GM19324 (cell line): ENCODE data around the gene LSG1.

Source experiments
- ATAC-seq: cut with Tn5 transposase; IDR thresholded peaks from one replicate; pipeline ENCODE4 v1.9.1; 2021; ENCODE audit warnings: mild to moderate bottlenecking, moderate library complexity; ENCODE audit not compliant: unreplicated experiment, low FRiP score

LSG1 gene

DNA sequence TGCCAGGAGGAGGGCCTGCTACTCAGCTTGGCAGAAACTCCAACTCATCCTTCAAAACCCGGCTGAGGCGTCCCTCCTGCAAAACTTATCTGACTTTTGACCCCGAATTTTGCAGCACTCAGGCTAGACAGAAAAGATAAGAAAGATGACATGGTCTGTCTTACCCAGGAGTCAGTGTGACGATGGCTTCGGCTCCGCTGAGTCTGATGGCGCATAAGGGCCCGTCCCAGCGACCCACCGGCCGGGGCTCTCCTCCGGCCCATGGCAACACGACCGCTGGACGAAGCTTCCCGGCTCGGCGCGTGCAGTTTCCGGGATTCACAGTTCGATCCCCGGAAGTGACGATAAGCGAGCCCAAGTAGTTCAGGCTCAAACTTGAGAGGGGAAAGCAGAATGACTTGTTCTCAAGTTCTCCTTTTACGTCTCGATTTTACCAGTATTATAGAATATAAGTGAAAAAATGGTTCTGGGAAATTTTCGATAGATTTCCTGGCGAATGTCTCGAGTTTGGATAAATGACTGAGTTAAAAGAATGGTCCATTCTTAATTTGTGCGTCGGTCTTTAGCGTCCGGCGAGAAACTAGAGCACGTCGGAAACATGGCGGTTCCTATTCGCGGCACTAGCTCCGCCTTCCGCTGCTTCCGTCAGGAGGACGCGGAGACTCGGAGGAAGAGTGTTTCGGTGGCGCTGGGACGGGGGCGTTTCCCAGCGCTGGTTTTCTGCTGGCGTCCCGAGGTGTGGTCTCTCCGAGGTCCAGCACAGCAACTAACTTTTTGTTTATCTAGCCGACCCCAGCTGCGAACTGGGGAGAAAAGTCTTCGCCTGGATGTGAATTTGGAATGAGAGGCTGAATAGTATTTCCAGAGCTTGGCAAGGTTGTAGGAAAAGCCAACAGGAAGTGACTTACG lies at the start of gene LSG1:
Gene LSG1 (minus strand): TSS at position 292 of the 909 bp plus-strand sequence. CDS start 29 bp downstream, at position 263.
- peak; percentile 89 for ATAC-seq

- ATAC-seq = no peak
Observed at GRCh38 chr3:194720048-194720447, 48.1 kb upstream of the LSG1 start.

GRCh38 chr3:194718079-194718478 lies 46.1 kb upstream of the LSG1 start:
- no peak for ATAC-seq

DNA sequence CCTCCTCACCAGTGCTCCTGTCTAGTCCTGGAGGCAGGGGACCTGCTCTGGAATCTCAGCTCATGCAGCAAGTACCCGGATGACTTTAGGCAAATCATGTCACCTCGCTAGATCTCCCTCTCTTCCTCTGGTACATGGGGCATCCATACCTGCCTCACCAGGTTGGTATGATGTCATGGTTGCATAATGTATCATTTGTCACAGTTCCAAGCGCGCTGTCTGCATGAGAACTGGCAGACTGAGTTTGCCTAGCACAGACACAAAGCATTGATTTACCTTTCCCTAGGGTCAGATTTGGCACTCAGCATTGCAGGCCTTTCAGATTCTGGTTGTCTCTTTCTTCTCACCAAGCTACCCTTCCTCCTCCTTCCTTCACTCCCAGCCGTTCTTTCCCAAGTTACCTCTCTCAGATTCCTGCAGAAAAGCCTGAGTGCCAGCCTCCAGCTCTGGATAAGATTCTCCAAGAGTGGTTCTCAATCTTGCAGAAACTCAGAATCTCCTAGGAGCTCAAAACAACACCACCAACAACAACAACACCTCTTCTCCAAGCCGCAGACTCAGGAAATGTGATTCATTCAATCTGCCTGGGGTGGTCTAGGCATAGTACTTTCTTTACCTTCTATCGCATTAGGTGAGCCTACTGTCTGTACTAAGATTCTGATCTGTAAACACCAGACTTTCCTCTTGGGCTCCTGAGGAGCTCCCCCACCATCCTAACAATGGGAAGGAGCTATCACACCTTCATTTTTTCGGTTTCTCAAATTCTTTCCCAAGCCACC lies 43.2 kb upstream of the LSG1 start:
- ATAC-seq = no peak

DNA sequence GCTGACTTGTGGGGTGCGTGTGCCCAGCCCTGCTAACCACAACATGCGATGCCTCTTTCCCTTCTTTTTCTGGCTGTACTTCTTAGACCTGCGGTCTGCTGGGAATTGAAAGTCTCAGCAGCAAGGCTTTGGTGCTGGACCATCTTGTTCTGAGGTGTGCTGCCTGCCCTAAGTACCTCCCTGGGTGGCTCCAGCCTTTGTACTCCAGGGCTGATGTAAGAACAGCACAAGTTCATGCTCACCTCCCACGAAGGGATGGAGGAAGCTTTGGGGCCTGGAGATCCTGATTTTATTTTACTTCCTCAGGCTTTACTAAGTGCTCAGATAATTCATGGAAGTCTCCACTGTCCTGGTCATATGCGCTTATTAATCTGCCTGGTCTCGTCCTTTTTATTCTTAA lies 42.6 kb upstream of the LSG1 start:
- no peak for ATAC-seq

- ATAC-seq = no peak
Observed at GRCh38 chr3:194714137-194714455, 42.1 kb upstream of the LSG1 start.

DNA sequence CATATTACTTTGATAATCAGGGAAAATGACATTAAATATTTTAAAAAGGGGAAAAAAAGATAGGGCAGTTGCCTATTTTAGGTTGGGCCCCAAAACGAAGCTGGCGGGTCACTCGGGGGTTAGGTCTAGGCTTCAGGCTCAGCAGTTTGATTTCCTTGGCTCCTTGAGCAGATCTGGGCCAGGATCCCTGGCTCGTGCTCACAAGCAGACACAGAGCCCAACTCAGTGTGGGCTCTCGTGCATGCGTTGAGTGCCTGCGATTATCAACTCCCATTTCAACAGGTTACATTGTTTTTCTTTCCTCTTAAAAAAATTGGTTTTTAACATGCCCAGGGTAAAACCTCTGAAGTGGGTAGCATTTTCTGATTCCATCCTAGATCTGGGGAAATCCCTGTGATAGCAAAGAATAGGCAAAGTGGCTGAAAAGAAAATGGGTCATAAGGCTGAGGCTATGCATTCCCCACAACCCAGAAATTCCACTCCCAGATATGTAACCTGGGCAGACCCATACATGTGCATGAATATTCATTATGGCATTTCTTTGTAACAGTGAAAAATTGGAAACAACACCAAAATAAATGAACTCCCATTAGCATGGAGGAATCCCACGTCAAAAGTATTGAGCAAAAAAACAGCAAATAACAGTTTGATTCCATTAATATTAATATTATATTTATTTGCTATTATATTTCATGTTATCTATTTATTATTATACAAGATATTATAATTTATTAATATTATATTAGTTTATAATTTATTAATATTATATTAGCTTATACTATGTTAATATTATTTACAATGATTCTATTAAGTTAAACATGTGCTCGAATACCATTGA lies 41.5 kb upstream of the LSG1 start:
- no peak for ATAC-seq

DNA sequence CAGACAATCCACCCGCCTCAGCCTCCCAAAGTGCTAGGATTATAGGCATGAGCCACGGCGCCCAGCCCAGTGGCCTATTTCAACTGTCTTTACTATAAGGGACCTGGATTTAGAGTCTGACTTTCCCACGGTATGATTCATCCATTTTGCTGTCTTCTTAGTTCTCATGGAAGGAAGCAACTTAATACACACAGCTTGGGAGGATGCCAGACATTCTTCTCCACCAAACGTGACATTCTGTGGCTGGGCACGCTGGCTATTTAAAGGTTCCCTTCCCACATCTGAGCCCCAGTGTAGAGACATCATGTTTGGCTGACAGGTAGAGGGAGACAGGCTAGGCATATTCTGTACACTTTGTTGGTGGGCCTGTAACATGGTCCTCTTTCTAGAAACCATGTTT lies 39.9 kb upstream of the LSG1 start:
- no peak for ATAC-seq

- no peak for ATAC-seq
Observed at GRCh38 chr3:194711286-194711685, 39.3 kb upstream of the LSG1 start.

- no peak for ATAC-seq
Observed at GRCh38 chr3:194707147-194707540, 35.2 kb upstream of the LSG1 start.

DNA sequence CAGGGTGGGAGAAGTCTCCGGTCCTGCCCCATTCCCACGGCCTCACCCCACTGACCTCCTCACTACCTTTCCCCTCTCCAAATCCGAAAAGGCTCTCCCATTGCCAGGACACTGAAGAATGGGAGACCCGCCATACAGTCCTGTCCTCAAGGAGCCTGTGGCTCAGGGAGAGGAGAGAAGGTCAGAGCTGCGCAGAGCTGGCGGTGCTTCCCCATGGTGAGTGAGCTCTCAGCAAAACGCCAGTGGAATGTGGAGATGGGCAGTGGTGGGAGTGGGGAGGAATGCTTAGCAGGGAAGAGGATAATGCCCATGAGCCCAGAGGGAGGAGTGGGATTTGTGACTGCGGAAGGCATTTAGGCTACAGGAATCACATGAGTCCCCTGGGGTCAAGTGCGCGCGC lies 33.8 kb upstream of the LSG1 start:
- ATAC-seq = no peak

DNA sequence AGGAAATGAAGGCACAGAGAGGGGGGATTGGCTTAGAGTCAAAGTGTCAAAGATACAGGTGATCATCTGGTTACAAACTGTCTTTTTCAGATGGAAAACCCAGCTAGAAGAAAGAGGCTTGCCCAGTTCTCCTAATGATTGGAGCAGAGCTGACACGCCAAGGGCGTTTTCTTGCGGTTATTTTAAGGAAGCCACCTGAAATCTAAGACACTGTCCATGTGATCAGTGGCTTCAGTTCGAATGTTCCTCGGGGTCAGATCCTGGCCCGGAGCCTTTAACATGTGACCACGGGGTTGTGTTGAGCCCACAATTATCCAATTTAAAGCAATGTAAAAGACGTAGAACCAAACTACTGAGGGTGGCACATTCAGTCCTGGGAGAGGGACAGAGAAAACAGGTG lies 33.2 kb upstream of the LSG1 start:
- no peak for ATAC-seq

DNA sequence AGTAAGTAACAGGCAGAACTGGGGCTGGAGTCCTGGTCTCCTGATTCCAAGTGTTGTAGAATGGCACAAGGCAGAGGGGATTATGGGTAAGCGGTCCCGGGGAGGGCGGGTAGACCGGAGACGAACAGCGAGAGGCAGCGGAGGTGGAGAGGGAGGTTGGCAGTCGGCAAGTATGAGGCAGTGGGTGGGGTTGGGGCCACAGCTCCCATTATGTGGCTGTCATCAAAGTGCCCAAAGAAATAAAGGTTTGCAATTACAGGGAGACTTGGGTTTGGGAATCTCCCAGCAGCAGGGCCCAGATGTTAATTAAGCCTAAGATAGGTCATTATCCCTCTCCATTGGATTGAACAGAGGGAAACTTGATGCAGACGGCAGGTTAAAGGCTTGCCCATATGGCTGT lies 30.6 kb upstream of the LSG1 start:
- ATAC-seq = no peak

- ATAC-seq = no peak
Observed at GRCh38 chr3:194696702-194697101, 24.7 kb upstream of the LSG1 start.

DNA sequence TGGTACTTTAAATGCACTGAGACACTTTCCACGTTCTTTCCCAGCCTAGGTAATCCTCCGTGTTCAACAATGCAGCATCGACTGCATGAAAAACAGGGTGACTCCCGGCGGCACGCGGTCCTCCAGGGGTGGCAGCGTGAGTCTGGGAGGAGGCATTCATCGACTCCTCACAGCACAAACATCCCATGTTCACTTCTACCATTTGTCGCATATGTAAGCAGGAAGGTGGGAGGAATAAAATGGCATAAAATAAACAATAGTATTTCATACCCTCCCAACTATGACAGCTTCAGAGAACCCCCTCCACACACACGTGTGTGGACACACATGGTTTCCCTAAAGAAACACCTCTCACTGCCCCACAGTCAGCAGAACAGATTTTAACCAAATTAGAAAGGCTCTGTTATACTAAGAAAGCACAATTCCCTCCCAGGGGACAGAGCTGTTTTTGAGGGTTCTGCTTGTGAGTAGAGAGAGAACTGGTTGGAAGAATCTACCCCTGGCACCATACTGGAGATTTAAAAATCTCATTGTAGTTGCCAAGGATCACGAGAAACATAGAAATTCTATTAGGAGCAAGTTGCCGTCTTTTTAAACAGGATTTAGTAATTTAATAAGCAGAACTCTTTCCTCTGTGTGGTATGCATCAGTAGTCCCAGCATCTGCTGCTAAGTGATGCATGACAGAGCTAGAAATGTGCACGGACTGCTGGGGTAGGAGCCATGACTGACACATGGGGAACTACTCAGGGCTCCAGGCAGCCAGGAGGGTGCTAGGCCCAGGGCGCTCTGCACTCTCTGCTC lies 19.7 kb upstream of the LSG1 start:
- peak; percentile 62 for ATAC-seq

DNA sequence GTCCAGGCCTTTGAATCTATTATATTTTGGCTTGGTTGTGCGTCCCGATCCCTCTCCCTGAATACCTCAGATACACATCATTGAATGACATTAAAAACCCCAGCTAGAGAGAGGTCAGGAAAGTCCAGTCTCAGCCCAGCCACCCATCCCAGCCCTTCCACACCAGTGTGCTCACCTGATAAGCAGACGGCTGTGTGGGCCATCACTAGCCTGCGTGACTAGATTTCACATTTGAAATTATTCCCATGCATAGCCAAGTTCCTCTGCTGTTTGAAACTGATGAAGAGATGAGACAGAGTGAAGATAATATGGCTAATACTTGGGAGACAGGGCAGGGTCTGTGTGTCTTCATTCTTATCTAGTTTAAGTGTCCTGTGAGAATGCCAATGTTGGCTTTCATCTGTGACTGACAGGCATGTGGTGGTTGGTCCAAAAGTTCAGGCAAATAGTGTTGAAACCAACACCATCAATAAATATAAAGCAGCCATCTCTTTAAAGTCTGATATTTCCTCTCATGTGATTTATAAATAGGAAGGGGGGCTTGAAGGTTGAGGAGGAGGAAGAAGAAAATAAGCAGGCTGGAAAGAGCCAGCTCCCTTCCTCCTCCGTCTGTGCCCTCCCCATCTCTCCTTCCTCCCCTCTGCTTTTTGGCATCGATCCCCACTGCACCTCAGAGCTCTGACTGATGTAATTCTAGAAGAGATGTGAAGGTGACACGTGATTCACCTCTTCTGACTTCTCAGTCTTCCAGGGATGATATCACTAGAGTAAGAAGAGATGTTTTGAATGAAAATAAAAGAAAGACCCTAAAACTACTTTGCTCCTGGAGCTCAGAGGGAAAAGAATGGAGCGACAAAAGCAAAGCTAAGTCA lies 18.7 kb upstream of the LSG1 start:
- no peak for ATAC-seq

DNA sequence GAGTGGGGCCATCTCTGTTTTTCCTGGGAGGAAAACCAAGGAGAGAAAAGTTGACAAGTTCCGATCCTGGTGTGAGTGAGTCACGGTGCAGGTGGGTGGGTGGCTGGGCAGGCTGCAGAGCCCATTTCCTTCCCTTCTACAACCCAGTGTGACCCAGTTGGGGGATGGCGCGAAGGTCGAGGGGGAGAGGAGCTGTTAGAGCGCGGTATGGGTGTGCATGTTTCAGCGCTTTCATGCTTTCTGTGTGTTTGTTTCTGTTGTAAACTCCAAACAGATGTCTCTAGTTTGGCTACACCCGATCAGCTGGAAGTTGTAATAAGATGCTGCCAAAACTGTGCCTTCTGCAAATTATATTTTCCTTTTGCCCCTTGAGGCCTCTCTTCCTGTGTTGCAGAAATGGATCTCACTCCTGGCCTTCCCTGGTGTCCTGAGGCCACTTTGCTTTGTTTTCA lies 17.5 kb upstream of the LSG1 start:
- no peak for ATAC-seq

- no peak for ATAC-seq
Observed at GRCh38 chr3:194688946-194689345, 17.0 kb upstream of the LSG1 start.

- ATAC-seq = no peak
Observed at GRCh38 chr3:194688200-194688740, 16.3 kb upstream of the LSG1 start.
